ENCODE results near the gene DAND5. TPM values are rescaled to one million over a fixed set of nuclear protein-coding genes. Genes with fewer than 3 reads are reported as not detected.
A peak's percentile ranks its signal among the peaks of the same experiment; 100 is the strongest.

The DAND5 gene
- total RNA-seq, 1 donor from 2014 or later: not detected

- FAIRE-seq: no peak
- DNase-seq (ENCODE audit: low read depth): no peak
These were observed 13.7 kb downstream of the DAND5 start for GRCh38 chr19:12983091-12983490.

GRCh38 chr19:12983542-12984142, 14.3 kb downstream of the DAND5 start:
- FAIRE-seq (no peak), DNase-seq (ENCODE audit: low read depth) (peak; percentile 31)
- Histone ChIP-seq H3K4me3 (ENCODE audit: low read depth, low read length) (peak overlapping the region; percentile 15), H3K27me3 (ENCODE audit: control insufficient read depth, insufficient read depth, low read length) (peaks cover 2% of the 10 kb centered on the region), H3K36me3 (ENCODE audit: control insufficient read depth, insufficient read depth, low read length) (no peaks in the 10 kb centered on the region)
- TF ChIP-seq CTCF (IDR thresholded peaks at IDR 0.05; ENCODE audit: insufficient read depth, low read length, severe bottlenecking): peak; percentile 93

More at GRCh38 chr19:12983091-12983490, 13.7 kb downstream of the DAND5 start:
- no peak for TF ChIP-seq CTCF (IDR thresholded peaks at IDR 0.05; ENCODE audit: insufficient read depth, low read length, severe bottlenecking)
- H3K4me3 ChIP-seq (ENCODE audit: low read depth, low read length): peak overlapping the region; percentile 15
- H3K36me3 ChIP-seq (ENCODE audit: control insufficient read depth, insufficient read depth, low read length): no peaks in the 10 kb centered on the region
- peaks cover 2% of the 10 kb centered on the region for H3K27me3 ChIP-seq (ENCODE audit: control insufficient read depth, insufficient read depth, low read length)

GRCh38 chr19:12984143-12984627, 14.8 kb downstream of the DAND5 start:
- TF ChIP-seq CTCF (IDR thresholded peaks at IDR 0.05; ENCODE audit: insufficient read depth, low read length, severe bottlenecking): no peak
- peak; percentile 98 for FAIRE-seq

GRCh38 chr19:12984683-12985048, 15.3 kb downstream of the DAND5 start:
- no peak for DNase-seq (ENCODE audit: low read depth)
- Histone ChIP-seq H3K27me3 (ENCODE audit: control insufficient read depth, insufficient read depth, low read length) (peaks cover 2% of the 10 kb centered on the region), H3K4me3 (ENCODE audit: low read depth, low read length) (no peak overlapping the region), H3K36me3 (ENCODE audit: control insufficient read depth, insufficient read depth, low read length) (no peaks in the 10 kb centered on the region)
- no peak for FAIRE-seq
- TF ChIP-seq CTCF (IDR thresholded peaks at IDR 0.05; ENCODE audit: insufficient read depth, low read length, severe bottlenecking): no peak

More at GRCh38 chr19:12984143-12984627, 14.8 kb downstream of the DAND5 start:
- DNase-seq (ENCODE audit: low read depth): no peak
- no peak overlapping the region for H3K4me3 ChIP-seq (ENCODE audit: low read depth, low read length)
- no peaks in the 10 kb centered on the region for H3K36me3 ChIP-seq (ENCODE audit: control insufficient read depth, insufficient read depth, low read length)
- peaks cover 2% of the 10 kb centered on the region for H3K27me3 ChIP-seq (ENCODE audit: control insufficient read depth, insufficient read depth, low read length)

- FAIRE-seq: peak; percentile 86
These were observed 15.8 kb downstream of the DAND5 start for GRCh38 chr19:12985049-12985776.

More at GRCh38 chr19:12985049-12985776, 15.8 kb downstream of the DAND5 start:
- no peak for TF ChIP-seq CTCF (IDR thresholded peaks at IDR 0.05; ENCODE audit: insufficient read depth, low read length, severe bottlenecking)
- H3K36me3 ChIP-seq (ENCODE audit: control insufficient read depth, insufficient read depth, low read length): no peaks in the 10 kb centered on the region
- no peak overlapping the region for H3K4me3 ChIP-seq (ENCODE audit: low read depth, low read length)
- peaks cover 2% of the 10 kb centered on the region for H3K27me3 ChIP-seq (ENCODE audit: control insufficient read depth, insufficient read depth, low read length)
- no peak for DNase-seq (ENCODE audit: low read depth)

Measured in bronchial epithelial cell (primary cell).